Nasal cavity respiratory epithelium epithelial cell of viscerocranial mucosa (primary cell): ENCODE results near the gene FAM234A. TPM values are rescaled to one million over a fixed set of nuclear protein-coding genes. Genes with fewer than 3 reads are reported as not detected.

Experiments
- total RNA-seq: library from RNA; depleted of rRNA; stranded (reverse); fragments of >200 nt; gene quantifications from 2 replicates; pipeline ENCODE4 v1.2.3, GENCODE V29; 2014

The FAM234A gene, protein sequence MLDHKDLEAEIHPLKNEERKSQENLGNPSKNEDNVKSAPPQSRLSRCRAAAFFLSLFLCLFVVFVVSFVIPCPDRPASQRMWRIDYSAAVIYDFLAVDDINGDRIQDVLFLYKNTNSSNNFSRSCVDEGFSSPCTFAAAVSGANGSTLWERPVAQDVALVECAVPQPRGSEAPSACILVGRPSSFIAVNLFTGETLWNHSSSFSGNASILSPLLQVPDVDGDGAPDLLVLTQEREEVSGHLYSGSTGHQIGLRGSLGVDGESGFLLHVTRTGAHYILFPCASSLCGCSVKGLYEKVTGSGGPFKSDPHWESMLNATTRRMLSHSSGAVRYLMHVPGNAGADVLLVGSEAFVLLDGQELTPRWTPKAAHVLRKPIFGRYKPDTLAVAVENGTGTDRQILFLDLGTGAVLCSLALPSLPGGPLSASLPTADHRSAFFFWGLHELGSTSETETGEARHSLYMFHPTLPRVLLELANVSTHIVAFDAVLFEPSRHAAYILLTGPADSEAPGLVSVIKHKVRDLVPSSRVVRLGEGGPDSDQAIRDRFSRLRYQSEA
- total RNA-seq = 44.1 and 110 TPM in 2 replicates

GRCh38 chr16:234468-235305 is at the start of gene FAM234A:
Gene FAM234A (plus strand): TSS chr16:234821. CDS start chr16:254414, 19,593 bp downstream.

DNA sequence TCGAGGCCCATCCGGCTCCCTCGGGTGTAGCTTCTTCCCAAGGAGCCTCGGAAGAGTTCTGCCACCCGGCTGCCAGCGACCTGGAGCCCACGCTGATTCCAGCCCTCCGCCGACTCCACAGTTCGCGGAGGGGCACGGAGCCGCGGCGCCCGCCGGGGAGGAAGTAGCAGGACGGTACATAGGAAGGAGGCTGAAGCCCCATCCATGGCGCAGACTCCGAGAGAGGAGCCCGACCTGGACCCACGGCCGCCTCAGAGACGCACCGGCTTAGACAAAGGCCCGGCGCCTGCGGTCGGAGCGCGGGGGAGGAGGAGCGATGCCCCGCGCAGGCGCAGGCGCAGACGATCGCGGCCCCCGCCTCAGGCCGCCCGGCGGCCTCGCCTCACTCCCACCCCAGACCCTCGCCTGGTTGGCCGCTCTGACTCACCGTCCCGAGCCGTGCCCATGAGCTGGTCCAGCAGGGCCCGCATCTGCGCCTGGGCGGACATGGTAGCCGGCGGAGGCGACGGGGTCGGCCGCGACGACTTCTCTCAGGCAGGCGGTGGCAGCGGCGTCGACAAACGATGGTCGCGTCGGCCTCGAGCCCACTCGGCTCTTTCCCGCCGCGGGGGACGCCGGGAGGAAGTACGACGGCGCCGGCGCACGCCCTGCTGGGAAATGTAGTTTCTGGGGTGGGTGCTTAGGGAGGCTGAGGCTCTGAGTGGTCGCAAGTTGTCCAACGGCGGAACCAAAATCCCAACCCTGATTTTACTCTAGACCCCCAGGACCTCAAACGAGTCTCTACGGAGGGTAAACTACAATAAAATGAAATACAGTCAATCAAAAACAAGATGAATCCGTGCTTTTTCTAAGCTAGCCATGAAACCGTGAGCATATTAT is 5.5 kb upstream of the FAM234A start, which contains the start of gene LUC7L:
LUC7L (minus strand) TSS at position 598 of the 879 bp plus-strand sequence; CDS start at position 488, 110 bp downstream.

GRCh38 chr16:275786-276232 is 41.2 kb downstream of the FAM234A start, which contains the start of gene RGS11:
Gene RGS11 (minus strand): TSS chr16:275944. CDS start chr16:275911, 33 bp downstream.

DNA sequence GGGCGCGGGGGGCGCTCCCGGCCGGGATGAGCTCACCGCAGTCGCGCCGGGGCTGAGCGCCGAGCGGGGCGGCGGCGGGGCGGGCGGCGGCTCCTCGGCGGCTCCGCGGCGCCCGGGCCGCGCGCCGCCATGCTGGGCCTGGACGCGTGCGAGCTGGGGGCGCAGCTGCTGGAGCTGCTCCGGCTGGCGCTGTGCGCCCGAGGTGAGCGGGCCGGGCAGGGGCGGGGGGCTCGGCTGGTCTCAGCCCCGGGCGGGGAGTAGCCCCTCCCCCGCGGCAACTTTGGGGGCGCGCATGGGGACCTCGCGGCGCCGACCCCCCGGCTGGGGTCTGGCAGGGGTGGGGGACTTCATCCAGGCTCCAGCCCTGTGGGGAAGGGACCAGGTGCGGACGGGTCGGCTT is 45.9 kb downstream of the FAM234A start, which contains the start of gene ARHGDIG:
ARHGDIG (plus strand) TSS at position 40 of the 400 bp plus-strand sequence; CDS start at position 130, 90 bp downstream.

GRCh38 chr16:283033-283805 is 48.6 kb downstream of the FAM234A start, which contains the start of gene PDIA2:
Gene PDIA2 (plus strand): TSS chr16:283164. CDS start chr16:283170, 6 bp downstream.

Other genes with a start within 250 kb of the FAM234A start
- gene POLR3K, start 181.2 kb upstream of the FAM234A start, total RNA-seq = 7.9 and 8.5 TPM in 2 replicates
- gene SNRNP25, start 181.0 kb upstream of the FAM234A start, total RNA-seq = 6.2 and 10.0 TPM in 2 replicates
- 11.6 and 30.7 TPM in 2 replicates for gene RHBDF1, start 162.2 kb upstream of the FAM234A start, total RNA-seq
- gene MPG, start 156.6 kb upstream of the FAM234A start, total RNA-seq = 63.4 and 133 TPM in 2 replicates
- 5.8 and 17.1 TPM in 2 replicates for gene NPRL3, start 96.1 kb upstream of the FAM234A start, total RNA-seq
- gene HBZ, start 82.2 kb upstream of the FAM234A start, total RNA-seq = not detected in 2 replicates
- not detected in 2 replicates for gene HBM, start 68.8 kb upstream of the FAM234A start, total RNA-seq
- not detected in 2 replicates for gene HBA2, start 61.9 kb upstream of the FAM234A start, total RNA-seq
- gene HBA1, start 58.1 kb upstream of the FAM234A start, total RNA-seq = not detected in 2 replicates
- gene HBQ1, start 54.4 kb upstream of the FAM234A start, total RNA-seq = not detected in 2 replicates
- gene LUC7L, start 5.4 kb upstream of the FAM234A start, total RNA-seq = 24.6 and 34.0 TPM in 2 replicates
- 0.14 TPM in 1 of 2 replicates, not detected in the other for gene RGS11, start 41.1 kb downstream of the FAM234A start, total RNA-seq
- 0.34 TPM in 1 of 2 replicates, not detected in the other for gene ARHGDIG, start 45.8 kb downstream of the FAM234A start, total RNA-seq
- 0.34 TPM in 1 of 2 replicates, not detected in the other for gene PDIA2, start 48.3 kb downstream of the FAM234A start, total RNA-seq
- 33.8 and 66.4 TPM in 2 replicates for gene AXIN1, start 117.9 kb downstream of the FAM234A start, total RNA-seq
- gene MRPL28, start 135.7 kb downstream of the FAM234A start, total RNA-seq = 46.4 and 98.8 TPM in 2 replicates
- 34.9 and 56.9 TPM in 2 replicates for gene PGAP6, start 147.2 kb downstream of the FAM234A start, total RNA-seq
- gene NME4, start 162.4 kb downstream of the FAM234A start, total RNA-seq = 23.9 and 52.0 TPM in 2 replicates
- 4.8 and 8.5 TPM in 2 replicates for gene DECR2, start 167.1 kb downstream of the FAM234A start, total RNA-seq
- gene RAB11FIP3, start 190.8 kb downstream of the FAM234A start, total RNA-seq = 6.5 and 24.7 TPM in 2 replicates